Measurements from ENCODE around the gene CERS6.

The CERS6 gene

DNA sequence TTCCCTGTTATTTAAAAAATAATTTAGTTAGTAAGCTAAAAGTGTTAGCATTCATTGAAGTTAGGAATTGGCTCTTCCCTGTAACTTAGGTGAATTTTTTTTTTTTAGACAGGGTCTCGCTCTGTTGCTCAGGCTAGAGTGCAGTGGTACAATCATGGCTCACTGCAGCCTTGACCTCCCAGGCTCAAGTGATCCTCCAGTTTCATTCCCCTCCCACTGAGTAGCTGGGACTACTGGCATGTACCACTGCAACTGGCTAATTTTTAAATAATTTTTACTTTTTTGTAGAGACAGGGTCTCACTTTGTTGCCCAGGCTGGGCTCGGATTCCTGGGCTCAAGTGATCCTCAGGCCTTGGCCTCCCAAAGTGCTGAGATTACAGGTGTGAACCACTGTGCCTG, 66.4 kb downstream of the CERS6 start:
- no peak for ATAC-seq (replicated peaks; ENCODE audit: extremely low read depth, poor library complexity, severe bottlenecking)
- peaks cover 16% of the 10 kb centered on the region for H3K27me3 Mint-ChIP-seq
- H3K4me3 Mint-ChIP-seq = no peak overlapping the region
- H3K27ac Mint-ChIP-seq (ENCODE audit: low read depth) = no peak overlapping the region
- no peak for DNase-seq (ENCODE audit: low spot score in 2 of 2)
- no peaks in the 10 kb centered on the region for H3K9me3 Mint-ChIP-seq
- peaks cover 5% of the 10 kb centered on the region for H3K4me1 Mint-ChIP-seq
- H3K36me3 Mint-ChIP-seq (ENCODE audit: insufficient read depth) = no peaks in the 10 kb centered on the region

DNA sequence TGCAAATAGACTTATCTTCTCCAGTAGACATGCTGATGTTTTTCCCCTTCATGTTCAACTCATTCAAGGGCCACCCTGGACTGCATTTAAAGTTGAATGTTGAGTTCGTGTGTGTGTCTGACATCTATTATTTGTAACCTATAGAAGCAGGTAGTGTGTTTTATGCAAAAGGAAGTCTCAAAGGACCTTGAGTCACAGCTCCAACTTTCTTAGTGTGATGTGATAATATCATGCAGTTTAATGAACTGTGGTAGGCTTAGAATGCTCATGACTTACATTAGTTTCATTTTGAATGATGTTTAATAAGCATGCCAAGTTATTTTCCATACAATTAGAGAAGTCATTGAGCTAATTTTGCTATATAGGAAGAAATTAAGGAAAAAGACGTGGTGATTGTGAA, 67.9 kb downstream of the CERS6 start:
- Mint-ChIP-seq H3K9me3 (no peaks in the 10 kb centered on the region), H3K4me1 (peaks cover 5% of the 10 kb centered on the region), H3K4me3 (no peak overlapping the region), H3K36me3 (ENCODE audit: insufficient read depth) (peaks cover 4% of the 10 kb centered on the region), H3K27me3 (peaks cover 16% of the 10 kb centered on the region), H3K27ac (ENCODE audit: low read depth) (no peak overlapping the region)
- DNase-seq (ENCODE audit: low spot score in 2 of 2) (no peak), ATAC-seq (replicated peaks; ENCODE audit: extremely low read depth, poor library complexity, severe bottlenecking) (no peak)

DNA sequence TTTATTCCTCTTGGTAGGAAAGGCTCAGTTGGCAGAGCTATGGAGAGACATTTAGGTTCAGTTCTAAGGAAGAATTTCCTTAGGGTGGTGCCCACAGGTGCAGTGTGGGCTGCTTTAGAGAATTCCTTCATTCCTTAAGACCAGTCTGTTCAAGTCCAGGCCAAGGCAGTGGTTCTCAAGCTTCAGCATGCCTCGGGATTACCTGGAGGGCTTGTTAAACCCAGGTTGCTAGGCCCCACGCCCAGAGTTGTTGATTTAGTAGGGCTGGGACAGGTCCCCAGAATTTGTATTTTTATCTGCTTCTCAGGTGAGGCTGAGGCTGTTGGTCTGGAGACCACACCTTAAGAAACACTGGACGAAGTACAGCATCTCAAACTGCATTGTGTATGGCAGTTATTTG, 68.9 kb downstream of the CERS6 start:
- DNase-seq (ENCODE audit: low spot score in 2 of 2) (no peak), ATAC-seq (replicated peaks; ENCODE audit: extremely low read depth, poor library complexity, severe bottlenecking) (no peak)
- H3K4me1 Mint-ChIP-seq = peaks cover 5% of the 10 kb centered on the region
- H3K4me3 Mint-ChIP-seq = no peak overlapping the region
- peaks cover 16% of the 10 kb centered on the region for H3K27me3 Mint-ChIP-seq
- H3K9me3 Mint-ChIP-seq = no peaks in the 10 kb centered on the region
- peaks cover 4% of the 10 kb centered on the region for H3K36me3 Mint-ChIP-seq (ENCODE audit: insufficient read depth)
- H3K27ac Mint-ChIP-seq (ENCODE audit: low read depth) = no peak overlapping the region

DNA sequence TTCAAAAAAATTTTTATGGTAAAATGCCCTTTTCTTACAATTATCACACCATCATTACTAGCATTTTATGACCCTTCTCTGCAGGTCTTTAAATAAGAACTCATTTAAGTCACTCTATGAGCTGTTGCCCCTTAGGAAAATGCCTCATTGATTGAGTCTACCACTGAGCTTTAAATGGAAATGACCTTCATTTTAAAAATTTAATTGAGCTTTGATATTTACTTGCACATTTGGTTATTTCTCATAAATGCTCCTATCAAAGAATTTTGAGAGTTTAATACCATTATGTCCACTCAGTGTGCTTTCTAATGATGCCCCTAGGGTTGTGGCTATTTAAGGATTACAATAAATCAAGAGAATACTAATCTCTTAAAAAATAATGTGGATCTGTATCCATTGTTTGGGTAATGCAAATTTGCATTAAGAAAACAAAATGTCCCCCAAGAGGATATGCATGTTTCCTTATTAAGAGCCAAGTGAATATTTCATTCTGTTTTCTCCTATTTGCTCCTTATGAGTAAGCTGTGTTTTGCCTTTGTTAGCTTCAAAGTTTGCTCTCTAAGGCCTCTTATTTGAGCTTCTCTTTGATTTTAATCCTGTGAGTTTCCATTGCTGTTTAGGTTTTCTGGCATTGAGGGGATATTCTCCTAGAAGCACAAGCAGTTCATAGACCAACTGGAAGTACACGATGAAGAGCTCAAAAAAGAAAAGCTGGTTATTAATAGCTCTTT, 69.8 kb downstream of the CERS6 start:
- H3K27ac Mint-ChIP-seq (ENCODE audit: low read depth) = no peak overlapping the region
- H3K9me3 Mint-ChIP-seq = no peaks in the 10 kb centered on the region
- ATAC-seq (replicated peaks; ENCODE audit: extremely low read depth, poor library complexity, severe bottlenecking) = no peak
- H3K27me3 Mint-ChIP-seq = peaks cover 16% of the 10 kb centered on the region
- peaks cover 4% of the 10 kb centered on the region for H3K36me3 Mint-ChIP-seq (ENCODE audit: insufficient read depth)
- H3K4me1 Mint-ChIP-seq = peaks cover 5% of the 10 kb centered on the region
- H3K4me3 Mint-ChIP-seq = no peak overlapping the region
- DNase-seq (ENCODE audit: low spot score in 2 of 2) = no peak

DNA sequence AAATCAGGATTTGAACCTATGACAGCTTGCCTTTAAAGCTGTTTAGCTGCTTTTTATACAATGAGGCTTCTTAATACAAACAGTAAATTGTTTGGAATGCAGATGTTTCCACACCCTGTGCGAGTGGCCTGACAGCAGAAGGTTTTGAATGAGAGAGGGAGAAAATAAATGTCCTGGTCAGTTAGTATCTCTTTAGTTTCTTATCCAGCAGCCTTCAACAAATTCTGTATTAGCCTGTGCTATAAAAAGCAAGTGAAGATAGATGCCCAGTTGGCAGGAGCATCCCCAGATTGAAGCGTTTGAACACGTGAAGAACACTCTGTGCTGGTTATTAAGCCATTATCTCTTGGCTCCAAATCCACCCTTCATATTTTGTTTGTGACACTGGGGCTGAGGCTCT, 70.6 kb downstream of the CERS6 start:
- Mint-ChIP-seq H3K27ac (ENCODE audit: low read depth) (no peak overlapping the region), H3K9me3 (no peaks in the 10 kb centered on the region), H3K36me3 (ENCODE audit: insufficient read depth) (peaks cover 4% of the 10 kb centered on the region), H3K4me1 (peaks cover 5% of the 10 kb centered on the region), H3K4me3 (no peak overlapping the region), H3K27me3 (peaks cover 16% of the 10 kb centered on the region)
- ATAC-seq (replicated peaks; ENCODE audit: extremely low read depth, poor library complexity, severe bottlenecking) = no peak
- DNase-seq (ENCODE audit: low spot score in 2 of 2) = no peak

DNA sequence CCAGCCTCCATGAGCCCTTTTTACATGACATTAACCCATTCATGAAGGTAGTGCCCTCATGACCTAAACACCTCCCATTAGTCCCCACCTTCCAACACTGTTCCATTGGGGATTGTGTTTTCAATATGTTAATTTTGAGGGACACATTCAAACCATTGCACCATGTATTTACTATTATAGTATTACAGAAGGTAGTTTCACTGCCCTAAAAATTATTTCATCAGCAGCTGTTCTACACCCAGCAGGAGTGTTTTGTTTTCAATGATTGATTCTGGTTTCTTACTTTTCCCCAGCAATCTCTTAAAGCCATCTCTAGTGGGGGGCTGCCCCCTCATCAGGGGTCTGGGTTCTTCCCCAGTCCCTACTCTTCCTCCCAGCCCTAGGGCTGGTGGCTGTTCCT, 71.9 kb downstream of the CERS6 start:
- H3K9me3 Mint-ChIP-seq = no peaks in the 10 kb centered on the region
- ATAC-seq (replicated peaks; ENCODE audit: extremely low read depth, poor library complexity, severe bottlenecking) (no peak), DNase-seq (ENCODE audit: low spot score in 2 of 2) (no peak)
- H3K36me3 Mint-ChIP-seq (ENCODE audit: insufficient read depth) = peaks cover 4% of the 10 kb centered on the region
- no peak overlapping the region for H3K4me3 Mint-ChIP-seq
- peaks cover 15% of the 10 kb centered on the region for H3K27me3 Mint-ChIP-seq
- H3K27ac Mint-ChIP-seq (ENCODE audit: low read depth) = no peak overlapping the region
- peaks cover 6% of the 10 kb centered on the region for H3K4me1 Mint-ChIP-seq

DNA sequence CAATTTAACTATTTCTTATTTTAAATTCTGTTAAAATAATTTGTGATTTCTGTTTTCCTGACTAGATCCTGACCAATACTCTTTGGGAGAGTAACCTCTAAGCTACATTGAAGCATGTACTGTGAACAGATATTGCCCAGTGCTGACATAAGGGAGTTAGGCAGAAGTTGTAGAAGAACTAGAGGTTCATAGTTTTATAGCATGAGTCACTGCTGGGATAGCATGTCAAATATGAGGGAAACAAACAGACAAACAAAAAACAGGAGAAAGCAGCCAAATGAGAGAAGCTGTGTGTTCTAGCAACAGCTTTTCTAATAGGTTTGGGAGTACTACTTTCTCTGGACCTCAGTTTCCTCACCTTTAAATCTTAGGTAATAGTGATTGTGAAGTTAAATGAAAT, 72.4 kb downstream of the CERS6 start:
- ATAC-seq (replicated peaks; ENCODE audit: extremely low read depth, poor library complexity, severe bottlenecking) (no peak), DNase-seq (ENCODE audit: low spot score in 2 of 2) (no peak)
- H3K36me3 Mint-ChIP-seq (ENCODE audit: insufficient read depth) = peaks cover 4% of the 10 kb centered on the region
- peaks cover 10% of the 10 kb centered on the region for H3K4me1 Mint-ChIP-seq
- H3K27ac Mint-ChIP-seq (ENCODE audit: low read depth) = no peak overlapping the region
- H3K9me3 Mint-ChIP-seq = no peaks in the 10 kb centered on the region
- H3K27me3 Mint-ChIP-seq = peaks cover 11% of the 10 kb centered on the region
- no peak overlapping the region for H3K4me3 Mint-ChIP-seq

DNA sequence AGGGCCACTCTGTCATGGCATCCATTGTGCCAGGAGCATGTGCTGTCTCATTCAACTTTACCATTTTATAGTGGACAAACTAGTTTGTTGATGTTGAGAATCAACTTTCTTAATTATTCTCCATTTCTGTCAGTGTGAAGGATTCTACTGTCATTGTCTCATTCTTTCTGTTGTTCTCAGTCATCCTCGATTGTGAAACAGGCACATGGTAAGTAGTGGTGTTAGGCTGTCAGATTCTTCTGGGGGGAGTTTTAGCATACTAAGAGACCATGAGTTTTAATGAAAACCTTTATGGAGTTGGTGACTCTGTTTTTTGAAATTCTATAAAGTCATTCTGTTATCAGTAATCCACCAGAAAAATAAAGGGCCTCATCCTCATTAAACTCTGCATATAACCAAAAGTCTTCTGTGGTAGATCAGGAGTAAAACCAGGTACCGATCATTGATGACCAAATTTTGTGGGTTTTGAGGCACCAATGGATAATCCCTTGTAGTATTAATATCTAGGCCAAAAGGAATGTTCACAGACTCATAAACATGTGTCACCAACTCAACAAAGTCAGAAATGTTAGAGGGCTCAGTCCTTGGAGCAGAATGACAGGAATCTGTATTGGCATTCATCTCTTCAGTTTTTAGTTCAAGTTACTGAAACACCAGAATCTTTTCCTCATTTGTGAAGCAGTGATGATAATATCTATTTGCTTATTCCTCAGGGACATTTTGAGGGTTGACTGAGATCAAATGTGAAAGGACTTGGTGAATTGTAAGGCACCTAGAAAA, 73.2 kb downstream of the CERS6 start:
- Mint-ChIP-seq H3K4me3 (no peak overlapping the region), H3K4me1 (peaks cover 12% of the 10 kb centered on the region), H3K27ac (ENCODE audit: low read depth) (no peak overlapping the region), H3K9me3 (no peaks in the 10 kb centered on the region), H3K27me3 (peaks cover 3% of the 10 kb centered on the region), H3K36me3 (ENCODE audit: insufficient read depth) (peaks cover 4% of the 10 kb centered on the region)
- DNase-seq (ENCODE audit: low spot score in 2 of 2) (no peak), ATAC-seq (replicated peaks; ENCODE audit: extremely low read depth, poor library complexity, severe bottlenecking) (no peak)

DNA sequence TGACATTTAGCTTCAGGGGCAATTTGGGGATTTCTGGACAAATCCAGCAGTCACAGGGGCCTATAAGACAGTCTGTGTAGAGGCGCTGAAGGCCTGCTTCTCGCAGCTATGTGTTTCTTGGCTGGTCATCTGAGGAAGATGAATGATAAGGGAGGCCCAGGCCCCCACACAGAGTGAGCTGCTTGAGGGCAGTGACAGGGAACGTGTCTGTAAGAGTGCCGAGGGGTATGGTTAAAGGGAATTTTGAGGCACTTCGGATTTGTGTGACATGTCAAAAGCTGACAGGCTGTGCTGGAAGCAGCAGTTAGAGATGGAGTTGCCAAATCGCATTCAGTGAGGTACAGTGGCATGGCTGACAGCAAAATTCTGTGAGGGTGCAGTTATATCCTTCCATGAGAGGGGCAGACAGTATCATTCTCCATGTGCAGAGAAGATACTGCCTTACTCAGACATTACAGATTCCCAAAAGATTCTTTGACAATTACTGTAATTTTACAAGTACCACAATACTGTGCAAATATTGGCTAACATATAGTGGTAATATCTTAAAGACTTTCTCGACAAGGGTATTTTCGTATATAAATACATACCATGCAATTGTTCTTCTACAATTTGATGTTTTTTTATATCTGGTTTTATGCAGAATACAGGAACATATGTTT, 74.0 kb downstream of the CERS6 start:
- no peaks in the 10 kb centered on the region for H3K9me3 Mint-ChIP-seq
- no peaks in the 10 kb centered on the region for H3K27me3 Mint-ChIP-seq
- no peak for ATAC-seq (replicated peaks; ENCODE audit: extremely low read depth, poor library complexity, severe bottlenecking)
- H3K4me3 Mint-ChIP-seq = no peak overlapping the region
- H3K36me3 Mint-ChIP-seq (ENCODE audit: insufficient read depth) = peaks cover 4% of the 10 kb centered on the region
- no peak overlapping the region for H3K27ac Mint-ChIP-seq (ENCODE audit: low read depth)
- peaks cover 12% of the 10 kb centered on the region for H3K4me1 Mint-ChIP-seq
- no peak for DNase-seq (ENCODE audit: low spot score in 2 of 2)

DNA sequence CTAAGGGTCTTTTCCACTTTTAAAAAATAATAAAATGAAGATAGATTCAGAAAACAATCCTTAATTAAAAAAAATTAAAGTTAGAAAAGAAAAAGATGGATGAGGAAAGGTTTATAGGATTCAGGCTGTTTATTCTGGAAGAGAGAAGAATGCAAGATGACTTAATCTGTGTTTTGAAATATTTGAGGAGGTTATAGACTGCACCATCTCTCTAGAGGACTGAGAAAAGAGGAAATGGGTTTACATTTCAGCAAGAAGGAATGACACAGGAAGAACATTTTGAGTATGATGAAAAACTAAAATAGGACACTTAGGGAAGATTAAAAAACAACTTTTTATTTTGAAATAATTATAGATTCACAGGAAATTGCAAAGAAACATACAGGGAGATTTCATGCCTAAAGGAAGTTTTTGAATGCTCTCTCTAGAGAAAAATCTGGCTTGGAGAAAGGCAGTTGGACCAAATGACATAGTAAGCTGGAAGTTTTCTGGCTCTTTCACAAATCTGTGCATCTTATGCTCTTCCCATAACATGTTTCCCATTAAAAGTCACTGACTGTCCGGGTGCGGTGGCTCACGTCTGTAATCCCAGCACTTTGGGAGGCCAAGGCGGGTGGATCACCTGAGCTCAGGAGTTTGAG, 75.0 kb downstream of the CERS6 start:
- Mint-ChIP-seq H3K27me3 (no peaks in the 10 kb centered on the region), H3K36me3 (ENCODE audit: insufficient read depth) (peaks cover 4% of the 10 kb centered on the region), H3K4me1 (peaks cover 12% of the 10 kb centered on the region), H3K27ac (ENCODE audit: low read depth) (no peak overlapping the region), H3K4me3 (no peak overlapping the region), H3K9me3 (no peaks in the 10 kb centered on the region)
- ATAC-seq (replicated peaks; ENCODE audit: extremely low read depth, poor library complexity, severe bottlenecking) = no peak
- DNase-seq (ENCODE audit: low spot score in 2 of 2) = no peak

DNA sequence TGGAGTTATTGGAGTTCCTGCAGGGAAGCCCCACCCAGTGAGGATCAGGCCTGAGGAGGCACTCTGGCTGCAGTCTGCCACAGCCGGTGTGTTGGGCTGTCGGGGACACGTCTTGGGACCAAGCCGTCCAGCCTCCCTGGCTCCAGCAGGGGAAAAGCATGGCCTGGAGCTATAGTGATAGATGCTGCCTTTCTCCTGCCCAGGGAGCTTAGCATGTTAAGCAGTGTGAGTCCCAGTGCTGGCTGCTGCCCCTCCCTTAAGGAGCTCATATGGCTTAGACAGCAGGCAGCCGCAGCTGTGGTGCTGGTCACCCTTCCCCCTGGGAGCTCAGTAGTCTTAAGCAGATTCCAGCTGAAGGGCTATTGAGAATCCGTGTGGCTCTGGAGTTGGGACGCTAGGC, 78.9 kb downstream of the CERS6 start:
- Mint-ChIP-seq H3K4me1 (peaks cover 19% of the 10 kb centered on the region), H3K4me3 (no peak overlapping the region), H3K9me3 (no peaks in the 10 kb centered on the region), H3K27ac (ENCODE audit: low read depth) (no peak overlapping the region), H3K36me3 (ENCODE audit: insufficient read depth) (no peaks in the 10 kb centered on the region), H3K27me3 (no peaks in the 10 kb centered on the region)
- ATAC-seq (replicated peaks; ENCODE audit: extremely low read depth, poor library complexity, severe bottlenecking) (no peak), DNase-seq (ENCODE audit: low spot score in 2 of 2) (no peak)

DNA sequence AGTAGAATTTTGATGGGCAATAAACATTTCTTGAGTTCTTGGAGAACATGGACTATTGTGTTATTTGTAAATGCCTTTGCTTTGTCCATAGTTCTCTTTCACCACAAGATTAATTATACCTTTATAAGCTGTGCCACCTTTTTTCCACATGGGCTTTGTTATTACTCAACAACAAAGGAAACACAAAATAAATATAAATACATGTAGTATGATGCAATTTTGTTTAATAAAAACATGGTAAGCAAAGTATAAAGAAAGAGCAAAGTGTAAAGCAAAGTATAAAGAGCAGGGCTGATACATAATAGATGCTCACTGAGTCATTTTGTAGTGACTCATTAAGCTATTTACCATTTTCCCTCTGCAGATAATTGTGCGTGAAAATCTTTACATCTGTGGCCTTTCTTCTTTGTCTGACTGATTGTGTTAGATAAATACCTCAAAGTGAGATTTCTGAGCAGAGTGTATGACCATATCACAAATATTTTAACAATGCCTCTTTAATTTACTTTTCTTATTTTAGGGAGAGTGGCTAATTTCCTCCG, 80.9 kb downstream of the CERS6 start:
- no peaks in the 10 kb centered on the region for H3K27me3 Mint-ChIP-seq
- H3K27ac Mint-ChIP-seq (ENCODE audit: low read depth) = no peak overlapping the region
- DNase-seq (ENCODE audit: low spot score in 2 of 2) (no peak), ATAC-seq (replicated peaks; ENCODE audit: extremely low read depth, poor library complexity, severe bottlenecking) (no peak)
- H3K4me3 Mint-ChIP-seq = no peak overlapping the region
- H3K36me3 Mint-ChIP-seq (ENCODE audit: insufficient read depth) = no peaks in the 10 kb centered on the region
- H3K9me3 Mint-ChIP-seq = peaks cover 4% of the 10 kb centered on the region
- peaks cover 19% of the 10 kb centered on the region for H3K4me1 Mint-ChIP-seq

Measured in central memory CD8-positive, alpha-beta T cell (primary cell).